Lower lobe of right lung (tissue), 2 donors: ENCODE data around the gene NELFB. TPM values are rescaled to one million over a fixed set of nuclear protein-coding genes. Genes with fewer than 3 reads are reported as not detected.

ENCODE experiments used
- ATAC-seq, 2 donors: fragments of 200-7000 bp; cut with Tn5 transposase; one replicate each; pipeline ENCODE4 v1.9.1; 2020 to 2022; ENCODE audit warnings: mild to moderate bottlenecking in 2 of 2, moderate library complexity in 2 of 2
- DNase-seq: peaks from one replicate; pipeline ENCODE4 v3.0.0-alpha.2; 2020
- H3K27ac ChIP-seq: fragments of 200-600 bp; one replicate; pipeline ENCODE4 v1.8.0; 2022
- H3K27me3 ChIP-seq: fragments of 200-600 bp; one replicate; pipeline ENCODE4 v1.8.0; 2022; ENCODE audit warnings: low read depth
- H3K36me3 ChIP-seq: fragments of 200-600 bp; one replicate; pipeline ENCODE4 v1.8.0; 2022; ENCODE audit warnings: mild to moderate bottlenecking
- H3K4me1 ChIP-seq: fragments of 200-600 bp; one replicate; pipeline ENCODE4 v1.8.0; 2022
- H3K4me3 ChIP-seq: fragments of 200-600 bp; one replicate; pipeline ENCODE4 v1.8.0; 2022; ENCODE audit warnings: mild to moderate bottlenecking
- H3K9me3 ChIP-seq: fragments of 200-600 bp; one replicate; pipeline ENCODE4 v1.8.0; 2022
- intact Hi-C: fragments of 100-400 bp; cut with DNase I; formaldehyde crosslinking; loops from one replicate; pipeline ENCODE4 v1.11.0; 2022
- long read RNA-seq: library from polyadenylated mRNA; unstranded; transcript quantifications from one replicate; pipeline ENCODE4 v2.0.0, GENCODE V29; 2021
- total RNA-seq: library from RNA; stranded (reverse); fragmentation: NEBNext Ultra II Directional; extraction: Animal tissue kit (Norgen Biotek cat#: 25700); gene quantifications from one replicate; pipeline ENCODE4 v1.2.1, GENCODE V29; 2021
- TF ChIP-seq, protein P1 (sequence below): fragments of 200-600 bp; IDR thresholded peaks from one replicate; pipeline ENCODE4 v1.8.0; 2022; ENCODE audit warnings: antibody characterized with exemption, mild to moderate bottlenecking
- donor health status: DM: no; HTN: yes; CAD: no; lungs with severe emphysema.

Gene NELFB
- 44.7 TPM for total RNA-seq
- long read RNA-seq, transcript NELFB-201 (13 exons, 2,698 nt) = major isoform, 152 of 195 reads
- long read RNA-seq, partial matches to known transcripts = 15 of 195 reads
- long read RNA-seq, other reads (novel, unspliced or antisense) = 28 of 195 reads

DNA sequence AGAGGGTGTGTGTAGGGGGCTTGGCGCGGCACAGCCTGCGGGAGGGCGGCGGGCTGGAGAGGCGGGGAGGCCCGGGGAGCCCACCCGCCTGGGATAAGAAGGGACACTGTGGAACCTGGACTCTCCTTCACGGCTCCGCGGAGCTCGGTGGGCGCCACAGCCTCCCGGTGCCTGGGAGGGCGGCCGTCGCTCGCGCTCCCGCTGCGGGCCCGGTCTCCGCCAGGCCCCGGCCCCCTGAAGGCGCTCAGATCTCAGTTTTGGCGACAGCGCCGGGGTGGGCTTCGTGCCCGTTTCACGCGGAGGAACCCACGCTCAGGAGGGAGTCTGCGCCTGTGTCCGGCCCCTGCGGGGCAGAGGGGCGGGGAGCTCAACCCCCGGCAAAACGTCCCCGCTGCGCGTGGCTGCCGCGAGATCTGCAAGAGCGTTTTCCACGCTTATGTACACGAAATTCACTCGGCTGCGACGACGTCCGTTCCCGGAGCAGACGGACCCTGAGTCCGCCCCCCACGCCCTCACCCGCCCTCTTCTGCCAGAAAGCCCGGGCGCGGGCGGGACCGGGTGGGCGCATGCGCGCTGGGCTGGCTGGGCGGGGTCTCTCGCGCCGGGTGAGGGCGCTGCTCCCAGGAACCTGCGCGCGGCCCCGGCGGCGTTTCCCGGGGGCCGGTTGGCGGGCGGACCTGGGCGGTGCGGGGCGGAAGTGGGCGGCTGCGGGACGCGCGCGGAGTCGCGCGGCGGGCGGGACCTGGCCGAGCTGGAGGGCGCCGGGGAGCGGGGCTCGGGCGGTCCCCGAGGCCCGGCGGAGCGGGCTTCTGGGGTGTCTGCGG is at the start of gene NELFB:
TSS of gene NELFB (plus strand) at position 704 of the 824 bp plus-strand sequence.
- peaks cover 30% of the 10 kb centered on the region for H3K36me3 ChIP-seq
- H3K27ac ChIP-seq = peak within 1 kb of the TSS; percentile 83
- DNase-seq (peak; percentile 94), ATAC-seq (peak; percentile 94 to 96)
- H3K9me3 ChIP-seq = no peaks in the 10 kb centered on the region
- H3K4me1 ChIP-seq = peaks cover 23% of the 10 kb centered on the region
- peak within 1 kb of the TSS; percentile 100 for H3K4me3 ChIP-seq
- intact Hi-C loops = no loop called here
- H3K27me3 ChIP-seq = no peaks in the 10 kb centered on the region
- TF ChIP-seq, protein P1, sequence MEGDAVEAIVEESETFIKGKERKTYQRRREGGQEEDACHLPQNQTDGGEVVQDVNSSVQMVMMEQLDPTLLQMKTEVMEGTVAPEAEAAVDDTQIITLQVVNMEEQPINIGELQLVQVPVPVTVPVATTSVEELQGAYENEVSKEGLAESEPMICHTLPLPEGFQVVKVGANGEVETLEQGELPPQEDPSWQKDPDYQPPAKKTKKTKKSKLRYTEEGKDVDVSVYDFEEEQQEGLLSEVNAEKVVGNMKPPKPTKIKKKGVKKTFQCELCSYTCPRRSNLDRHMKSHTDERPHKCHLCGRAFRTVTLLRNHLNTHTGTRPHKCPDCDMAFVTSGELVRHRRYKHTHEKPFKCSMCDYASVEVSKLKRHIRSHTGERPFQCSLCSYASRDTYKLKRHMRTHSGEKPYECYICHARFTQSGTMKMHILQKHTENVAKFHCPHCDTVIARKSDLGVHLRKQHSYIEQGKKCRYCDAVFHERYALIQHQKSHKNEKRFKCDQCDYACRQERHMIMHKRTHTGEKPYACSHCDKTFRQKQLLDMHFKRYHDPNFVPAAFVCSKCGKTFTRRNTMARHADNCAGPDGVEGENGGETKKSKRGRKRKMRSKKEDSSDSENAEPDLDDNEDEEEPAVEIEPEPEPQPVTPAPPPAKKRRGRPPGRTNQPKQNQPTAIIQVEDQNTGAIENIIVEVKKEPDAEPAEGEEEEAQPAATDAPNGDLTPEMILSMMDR = no peak

DNA sequence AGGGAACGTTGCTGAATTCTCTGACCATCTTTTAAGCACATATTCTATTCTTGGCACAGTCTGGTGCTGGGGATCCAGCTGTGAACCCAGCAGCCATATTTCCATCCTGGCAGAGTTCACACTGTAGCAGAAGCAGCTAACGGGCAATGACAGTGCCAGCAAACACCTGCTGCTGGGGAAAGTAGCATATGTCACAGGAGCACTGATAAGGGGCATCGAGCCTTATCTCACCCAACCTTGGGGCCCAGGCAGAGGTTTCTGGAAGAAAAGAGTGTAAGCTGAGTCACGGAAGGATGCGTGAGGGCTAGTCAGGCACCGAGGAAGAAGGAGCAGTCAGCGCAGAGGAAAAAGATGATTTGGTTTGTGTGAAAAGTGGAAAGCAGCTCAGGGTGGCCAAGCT is 48.5 kb upstream of the NELFB start:
- no peak for ATAC-seq
- TF ChIP-seq, protein P1 = no peak
- no peaks in the 10 kb centered on the region for H3K9me3 ChIP-seq
- H3K4me1 ChIP-seq = peaks cover 31% of the 10 kb centered on the region
- no peaks in the 10 kb centered on the region for H3K27me3 ChIP-seq
- no peak for DNase-seq
- intact Hi-C loops = no loop called here
- peak overlapping the region; percentile 100 for H3K4me3 ChIP-seq
- no peak overlapping the region for H3K27ac ChIP-seq
- peaks cover 8% of the 10 kb centered on the region for H3K36me3 ChIP-seq

DNA sequence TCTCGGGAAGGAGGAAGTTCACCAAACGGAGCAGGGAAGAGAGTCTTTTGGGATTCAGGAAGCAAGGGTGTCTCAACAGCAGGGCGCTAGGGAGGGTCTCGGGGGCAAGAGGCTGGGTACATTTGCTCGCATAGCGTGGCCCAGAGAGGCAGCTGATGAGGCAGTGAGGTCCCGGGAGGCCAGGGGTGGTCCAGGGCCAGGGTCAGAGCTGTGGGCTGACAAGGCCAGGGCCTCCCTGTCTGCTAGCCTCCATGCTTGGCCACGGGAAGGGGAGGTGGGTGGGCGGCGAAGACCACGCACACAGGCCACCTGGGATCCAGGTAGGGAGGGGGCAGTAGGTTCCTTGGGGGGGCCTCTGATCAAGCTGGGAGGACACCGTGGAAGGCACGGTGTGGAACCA is 43.6 kb upstream of the NELFB start:
- DNase-seq = no peak
- intact Hi-C loops = no loop called here
- no peak overlapping the region for H3K4me3 ChIP-seq
- H3K27me3 ChIP-seq = no peaks in the 10 kb centered on the region
- H3K27ac ChIP-seq = no peak overlapping the region
- peaks cover 7% of the 10 kb centered on the region for H3K4me1 ChIP-seq
- peaks cover 23% of the 10 kb centered on the region for H3K36me3 ChIP-seq
- no peaks in the 10 kb centered on the region for H3K9me3 ChIP-seq
- TF ChIP-seq, protein P1 = no peak
- no peak for ATAC-seq

DNA sequence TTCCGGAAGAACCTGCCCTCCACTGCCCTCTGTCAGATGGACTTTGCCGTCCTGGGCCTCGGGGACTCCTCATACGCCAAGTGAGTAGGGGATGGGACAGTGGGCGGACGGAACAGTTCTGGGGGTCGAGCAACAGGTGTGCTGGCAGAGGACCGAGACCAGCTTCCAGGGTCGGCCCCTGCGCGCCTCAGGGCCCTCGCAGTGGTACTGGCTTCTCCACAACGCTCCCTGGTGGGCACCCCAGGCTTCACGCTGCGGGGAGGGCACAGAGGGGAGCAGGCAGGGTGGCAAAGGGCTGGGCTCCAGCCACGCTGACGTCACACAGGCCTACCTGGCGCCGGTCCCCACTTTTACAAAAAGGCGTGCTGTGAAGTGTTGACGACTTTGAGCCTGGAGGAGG is 42.6 kb upstream of the NELFB start:
- Histone ChIP-seq H3K9me3 (no peaks in the 10 kb centered on the region), H3K27ac (no peak overlapping the region), H3K4me3 (no peak overlapping the region), H3K27me3 (no peaks in the 10 kb centered on the region), H3K36me3 (peaks cover 24% of the 10 kb centered on the region), H3K4me1 (peaks cover 7% of the 10 kb centered on the region)
- DNase-seq (no peak), ATAC-seq (no peak)
- TF ChIP-seq, protein P1 = no peak
- intact Hi-C loops = no loop called here

DNA sequence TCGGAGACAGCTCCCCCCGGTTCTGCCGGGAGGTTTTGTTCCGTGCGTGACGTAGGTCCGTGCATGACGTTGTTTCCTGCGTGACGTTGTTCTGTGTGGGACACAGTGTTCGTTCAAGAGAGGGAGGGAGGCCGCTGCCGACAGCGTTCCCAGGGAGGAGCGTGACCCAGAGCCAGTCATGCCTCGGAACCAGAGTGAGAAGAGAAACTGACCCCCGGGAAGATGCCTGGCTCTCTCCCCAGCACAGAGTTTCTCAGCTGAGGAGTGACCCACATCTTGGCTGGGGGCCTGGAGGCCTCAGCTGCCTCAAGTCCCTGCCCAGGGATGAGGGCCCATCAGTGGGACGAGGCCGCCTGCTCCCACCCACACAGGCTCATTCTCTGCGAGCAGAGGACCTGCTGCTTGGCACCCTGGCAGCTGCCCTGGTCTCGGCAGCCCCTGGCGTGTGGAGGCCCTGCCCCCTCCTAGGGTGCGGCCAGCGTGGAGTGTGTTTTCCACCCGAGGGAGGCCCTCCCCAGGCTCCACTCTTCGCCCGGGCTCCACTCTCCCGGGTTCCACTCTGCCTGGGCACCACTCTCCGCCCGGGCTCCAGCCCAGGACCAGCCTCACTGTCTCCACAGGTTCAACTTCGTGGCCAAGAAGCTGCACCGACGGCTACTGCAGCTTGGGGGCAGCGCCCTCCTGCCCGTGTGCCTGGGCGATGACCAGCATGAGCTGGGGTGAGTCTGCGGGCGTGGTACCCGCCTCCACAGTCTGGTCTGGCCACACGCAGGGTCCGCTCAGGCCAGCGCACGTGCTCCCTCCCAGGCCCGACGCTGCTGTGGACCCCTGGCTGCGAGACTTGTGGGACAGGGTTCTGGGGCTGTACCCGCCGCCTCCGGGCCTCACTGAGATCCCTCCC is 41.7 kb upstream of the NELFB start:
- peaks cover 24% of the 10 kb centered on the region for H3K36me3 ChIP-seq
- no peaks in the 10 kb centered on the region for H3K9me3 ChIP-seq
- no peaks in the 10 kb centered on the region for H3K27me3 ChIP-seq
- intact Hi-C loops = no loop called here
- DNase-seq (no peak), ATAC-seq (no peak)
- TF ChIP-seq, protein P1 = no peak
- peaks cover 16% of the 10 kb centered on the region for H3K4me1 ChIP-seq
- H3K27ac ChIP-seq = no peak overlapping the region
- H3K4me3 ChIP-seq = no peak overlapping the region
